Fibroblast of peridontal ligament (primary cell): ENCODE measurements around the gene ITGAD.

Source experiments
- DNase-seq: peaks from one replicate; pipeline ENCODE4 v3.0.0-alpha.2; 2010; ENCODE audit errors: extremely low read depth

Gene ITGAD

DNA sequence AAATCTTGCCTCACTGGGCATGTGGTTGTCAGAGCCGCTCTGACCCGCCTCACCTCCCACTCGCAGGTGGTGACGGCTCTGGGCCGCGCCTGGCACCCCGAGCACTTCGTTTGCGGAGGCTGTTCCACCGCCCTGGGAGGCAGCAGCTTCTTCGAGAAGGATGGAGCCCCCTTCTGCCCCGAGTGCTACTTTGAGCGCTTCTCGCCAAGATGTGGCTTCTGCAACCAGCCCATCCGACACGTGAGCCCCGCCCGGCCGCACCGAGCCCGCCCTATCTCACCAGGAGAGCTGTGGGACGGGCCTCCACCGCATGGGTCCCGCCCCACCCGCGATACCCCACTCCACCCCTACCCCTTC is 82.8 kb downstream of the ITGAD start:
- DNase-seq, result no peak
